ENCODE measurements around the gene TMC1.
A peak's percentile ranks its signal among the peaks of the same experiment; 100 is the strongest.
"Not testable (repeated sequence)": the region's sequence is repeated elsewhere in the genome, so short reads cannot be mapped to it uniquely, and the experiment has no call there.

Gene TMC1

DNA sequence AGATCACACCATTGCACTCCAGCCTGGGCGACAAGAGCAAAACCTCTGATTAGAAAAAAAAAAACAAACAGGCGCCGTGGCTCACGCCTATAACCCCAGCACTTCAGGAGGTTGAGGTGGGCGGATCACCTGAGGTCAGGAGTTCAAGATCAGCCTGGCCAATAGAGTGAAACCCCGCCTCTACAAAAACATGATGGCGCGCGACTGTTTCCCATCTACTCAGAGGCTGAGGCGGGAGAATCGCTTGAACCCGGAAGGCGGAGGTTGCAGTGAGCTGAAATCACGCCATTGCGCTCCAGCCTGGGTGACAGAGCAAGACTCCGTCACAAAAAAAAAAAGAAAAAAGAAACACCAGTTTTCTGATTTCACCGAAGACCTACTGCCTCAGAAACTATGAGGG, at the start of gene TMC1:
TMC1 (plus strand) TSS at position 193 of the 400 bp plus-strand sequence. CDS start 127,041 bp downstream, outside the sequence.
- DNase-seq (ENCODE audit: low read depth in 2 of 2): not testable (repeated sequence)

- no peak for DNase-seq (ENCODE audit: low read depth in 2 of 2)
Observed at GRCh38 chr9:72473474-72474261, 47.7 kb upstream of the TMC1 start.

DNA sequence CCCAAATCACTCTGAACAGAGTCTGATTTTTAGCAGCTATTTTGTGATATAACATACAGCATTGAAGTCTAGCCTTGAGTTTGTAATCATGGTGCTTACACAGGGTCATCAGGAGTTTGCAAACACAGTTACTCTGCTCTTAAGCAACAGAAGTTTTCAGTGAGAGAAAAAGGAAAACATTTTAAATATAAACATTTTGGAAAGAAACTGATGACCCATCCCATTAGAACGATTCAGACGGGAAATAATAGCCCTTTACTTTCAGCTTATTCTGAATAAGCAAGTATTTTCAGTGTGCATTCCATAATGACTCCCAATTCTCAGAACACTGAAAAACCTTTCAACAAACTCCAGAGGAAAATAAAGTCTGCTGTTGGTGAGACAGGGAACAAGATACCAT, 46.7 kb upstream of the TMC1 start:
- no peak for DNase-seq (ENCODE audit: low read depth in 2 of 2)

DNA sequence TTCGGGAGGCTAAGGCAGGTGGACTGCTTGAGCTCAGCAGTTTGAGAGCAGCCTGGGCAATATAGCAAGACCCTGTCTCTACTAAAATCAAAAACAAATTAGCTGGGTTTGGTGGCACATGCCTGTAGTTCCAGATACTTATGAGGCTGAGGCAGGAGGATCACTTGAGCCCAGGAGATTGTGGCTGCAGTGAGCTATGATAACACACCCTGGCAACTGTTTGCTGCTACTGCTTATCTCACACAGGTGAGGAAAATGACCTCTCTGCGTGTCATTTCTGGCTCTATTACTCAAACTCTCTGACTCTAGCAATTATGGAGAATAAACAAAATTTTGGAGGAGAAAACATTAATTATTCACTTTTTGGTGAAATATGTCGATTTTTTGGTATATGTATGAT, 45.3 kb upstream of the TMC1 start:
- no peak for DNase-seq (ENCODE audit: low read depth in 2 of 2)

GRCh38 chr9:72476617-72477437, 44.6 kb upstream of the TMC1 start:
- peak in 1 of 2 donors; percentile 12 for DNase-seq (ENCODE audit: low read depth in 2 of 2)

GRCh38 chr9:72477930-72478518, 43.4 kb upstream of the TMC1 start:
- DNase-seq (ENCODE audit: low read depth in 2 of 2): no peak

DNA sequence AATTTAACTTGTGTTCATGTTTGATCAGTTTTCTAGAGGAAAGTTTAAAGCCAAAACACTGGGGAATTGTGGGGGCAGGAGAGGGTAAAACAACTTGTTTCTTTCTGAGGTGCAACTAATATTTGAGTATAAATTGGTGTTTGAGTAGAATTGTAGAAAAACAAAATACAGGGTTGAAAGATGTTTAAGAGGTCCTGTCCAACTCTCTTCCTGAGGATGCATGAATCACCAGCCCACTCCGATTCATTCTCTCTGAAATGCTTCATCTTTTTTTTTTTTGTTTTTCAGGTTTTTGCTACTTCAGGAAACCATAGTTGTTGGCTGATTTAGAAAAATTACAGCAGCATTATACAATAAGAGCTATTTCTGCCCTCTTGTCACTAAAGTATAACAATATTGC, 42.4 kb upstream of the TMC1 start:
- DNase-seq (ENCODE audit: low read depth in 2 of 2): no peak

GRCh38 chr9:72480261-72480660, 41.1 kb upstream of the TMC1 start:
- DNase-seq (ENCODE audit: low read depth in 2 of 2): not testable (repeated sequence)

DNA sequence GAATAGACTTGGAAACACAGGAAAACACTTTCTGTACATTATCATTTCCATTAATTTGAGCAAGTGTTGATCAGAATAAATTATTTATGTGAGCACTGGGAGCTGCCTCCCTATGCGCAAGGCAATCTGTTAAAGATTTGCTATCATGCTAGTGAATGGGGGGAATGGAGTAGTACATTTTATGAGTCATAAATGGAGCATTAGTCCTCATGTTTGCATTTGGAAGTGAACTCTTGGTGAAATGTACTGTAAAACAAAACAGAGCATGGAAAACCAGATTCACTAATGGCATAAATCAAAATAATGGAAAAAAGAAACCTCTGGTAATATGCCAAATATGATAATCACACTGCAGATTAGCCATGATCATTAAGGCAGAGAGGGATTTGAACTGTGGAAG, 40.5 kb upstream of the TMC1 start:
- no peak for DNase-seq (ENCODE audit: low read depth in 2 of 2)

DNA sequence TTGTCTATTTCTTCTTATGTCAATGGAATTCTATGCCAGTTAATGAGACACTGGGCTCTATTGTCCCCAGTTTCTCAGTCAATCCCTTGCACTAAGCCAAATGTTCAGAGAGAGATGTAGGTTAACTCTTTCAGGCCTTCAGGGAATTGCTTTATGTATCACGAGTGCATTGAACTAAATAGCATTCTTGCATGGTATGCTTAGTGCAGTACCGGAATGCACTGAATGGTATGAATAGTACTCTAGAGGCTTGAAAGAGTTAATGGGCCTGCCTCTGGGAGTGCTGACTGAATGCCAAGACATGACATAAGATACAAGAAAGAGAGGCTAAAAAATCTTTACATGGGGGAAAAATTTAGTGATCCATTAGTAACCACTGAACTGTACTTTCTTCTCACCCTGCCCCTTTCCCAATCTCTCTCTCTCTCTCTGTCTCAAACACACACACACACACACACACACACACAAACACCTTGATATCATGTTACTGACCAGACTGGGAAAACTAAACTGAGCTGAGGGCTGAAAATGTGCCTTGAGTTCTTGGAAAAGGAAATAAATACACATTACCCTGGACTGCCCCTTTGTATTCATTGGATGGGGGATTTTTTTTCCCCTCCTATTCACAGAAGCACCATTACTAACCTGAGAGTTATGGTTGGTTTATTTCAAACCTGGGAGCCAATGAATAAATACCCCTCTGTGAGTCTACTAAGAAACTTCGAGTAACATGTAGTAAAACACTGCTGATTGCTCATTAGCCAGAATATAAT, 35.4 kb upstream of the TMC1 start:
- DNase-seq (ENCODE audit: low read depth in 2 of 2): no peak

- DNase-seq (ENCODE audit: low read depth in 2 of 2): no peak
Observed at GRCh38 chr9:72486594-72486955, 34.8 kb upstream of the TMC1 start.

DNA sequence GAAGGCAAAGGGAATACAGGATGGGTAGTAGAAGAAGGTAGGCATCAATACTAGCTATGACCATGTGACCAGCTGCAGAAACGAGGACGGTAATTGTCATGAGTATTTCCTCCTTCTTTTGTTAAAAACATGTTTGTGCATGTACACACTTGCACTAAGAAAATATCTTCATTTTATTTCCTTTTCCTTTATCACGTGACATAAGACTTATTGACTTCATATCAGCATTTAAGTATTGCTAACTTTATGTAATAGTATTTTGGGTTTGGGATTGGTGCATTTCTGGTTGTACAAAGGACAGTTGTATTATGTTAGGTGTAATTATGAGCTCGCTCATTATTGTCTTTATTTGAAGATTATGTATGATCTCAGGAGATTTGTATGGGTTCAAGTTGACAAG, 33.7 kb upstream of the TMC1 start:
- DNase-seq (ENCODE audit: low read depth in 2 of 2): not testable (repeated sequence)

GRCh38 chr9:72489986-72490385, 31.4 kb upstream of the TMC1 start:
- DNase-seq (ENCODE audit: low read depth in 2 of 2): no peak

DNA sequence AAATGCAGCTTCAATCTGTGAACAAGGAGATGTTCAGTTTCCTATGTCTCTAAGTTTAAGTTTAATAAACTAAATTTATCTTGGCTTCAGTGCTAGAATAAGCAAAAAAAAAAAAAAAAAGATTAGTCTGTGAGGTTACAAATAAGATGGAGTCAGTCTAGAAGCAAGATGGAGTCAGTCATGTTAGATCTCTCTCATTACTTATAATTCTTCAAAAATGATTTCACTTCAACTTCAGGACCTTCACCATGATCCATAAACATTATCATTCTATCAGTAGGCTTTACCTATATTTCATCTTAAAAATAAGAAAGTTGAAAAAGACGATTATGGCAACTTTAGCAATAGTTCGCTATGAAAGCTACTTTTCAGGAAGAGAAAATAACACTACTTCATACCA, 30.2 kb upstream of the TMC1 start:
- no peak for DNase-seq (ENCODE audit: low read depth in 2 of 2)

DNA sequence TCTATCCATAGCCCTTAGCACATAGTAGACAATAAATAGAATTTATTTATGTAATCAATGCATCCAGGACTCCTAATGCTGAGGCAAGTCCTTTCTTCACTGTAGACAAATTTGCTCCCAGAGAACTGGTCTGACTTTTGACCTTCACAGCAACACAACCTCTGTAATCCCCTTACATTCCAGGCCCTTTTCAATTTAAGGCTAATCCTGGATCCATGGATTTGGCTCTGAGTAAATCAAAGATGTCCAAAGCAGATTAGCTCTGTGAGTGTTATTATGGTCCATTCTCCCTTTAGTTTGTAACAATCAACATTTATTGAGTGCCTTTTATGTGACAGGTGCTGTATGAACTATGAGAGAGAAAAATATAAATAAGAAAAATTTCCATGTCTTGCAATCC, 27.4 kb upstream of the TMC1 start:
- DNase-seq (ENCODE audit: low read depth in 2 of 2): no peak

GRCh38 chr9:72497447-72498046, 23.9 kb upstream of the TMC1 start:
- DNase-seq (ENCODE audit: low read depth in 2 of 2): no peak

- no peak for DNase-seq (ENCODE audit: low read depth in 2 of 2)
Observed at GRCh38 chr9:72506615-72507014, 14.8 kb upstream of the TMC1 start.

DNA sequence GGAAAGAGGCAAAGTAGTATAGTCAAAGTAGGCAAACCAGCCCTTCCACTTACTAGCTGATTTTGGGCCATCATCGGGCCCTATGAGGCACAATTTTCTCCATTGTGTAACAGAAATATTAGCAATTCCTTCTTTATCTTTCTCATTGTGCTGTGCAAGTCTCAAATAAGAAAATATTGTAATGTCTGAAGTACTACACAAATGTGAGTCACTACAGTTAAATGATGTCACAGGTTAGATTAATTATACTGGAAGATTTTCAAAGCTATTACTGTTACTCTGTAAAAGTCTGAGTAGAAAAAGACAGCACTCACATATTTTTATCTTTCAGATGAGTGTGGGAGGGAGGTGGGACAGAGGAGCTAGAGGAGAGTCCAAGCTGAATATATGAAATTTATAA, 12.4 kb upstream of the TMC1 start:
- no peak for DNase-seq (ENCODE audit: low read depth in 2 of 2)

DNA sequence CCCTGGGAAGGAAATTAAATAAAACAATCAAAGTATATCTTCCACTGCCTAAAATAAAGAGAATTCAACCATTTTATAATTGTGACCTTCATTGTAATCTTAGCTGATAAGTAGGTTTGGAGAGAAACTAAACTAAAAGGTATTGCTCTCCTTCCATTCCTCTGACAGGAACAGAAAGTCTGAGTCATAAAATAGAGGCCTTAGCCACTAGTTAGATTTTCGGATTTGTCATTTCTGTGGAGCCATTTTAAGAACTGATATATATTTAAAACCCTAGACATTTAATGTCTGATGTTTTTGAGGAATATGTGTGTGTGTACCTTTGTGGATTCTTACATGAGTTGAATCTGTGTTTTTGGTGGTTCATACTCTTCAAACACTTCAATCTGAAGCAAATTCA, 11.8 kb upstream of the TMC1 start:
- DNase-seq (ENCODE audit: low read depth in 2 of 2): no peak

GRCh38 chr9:72521011-72521410, 397 bp upstream of the TMC1 start:
- not testable (repeated sequence) for DNase-seq (ENCODE audit: low read depth in 2 of 2)

DNA sequence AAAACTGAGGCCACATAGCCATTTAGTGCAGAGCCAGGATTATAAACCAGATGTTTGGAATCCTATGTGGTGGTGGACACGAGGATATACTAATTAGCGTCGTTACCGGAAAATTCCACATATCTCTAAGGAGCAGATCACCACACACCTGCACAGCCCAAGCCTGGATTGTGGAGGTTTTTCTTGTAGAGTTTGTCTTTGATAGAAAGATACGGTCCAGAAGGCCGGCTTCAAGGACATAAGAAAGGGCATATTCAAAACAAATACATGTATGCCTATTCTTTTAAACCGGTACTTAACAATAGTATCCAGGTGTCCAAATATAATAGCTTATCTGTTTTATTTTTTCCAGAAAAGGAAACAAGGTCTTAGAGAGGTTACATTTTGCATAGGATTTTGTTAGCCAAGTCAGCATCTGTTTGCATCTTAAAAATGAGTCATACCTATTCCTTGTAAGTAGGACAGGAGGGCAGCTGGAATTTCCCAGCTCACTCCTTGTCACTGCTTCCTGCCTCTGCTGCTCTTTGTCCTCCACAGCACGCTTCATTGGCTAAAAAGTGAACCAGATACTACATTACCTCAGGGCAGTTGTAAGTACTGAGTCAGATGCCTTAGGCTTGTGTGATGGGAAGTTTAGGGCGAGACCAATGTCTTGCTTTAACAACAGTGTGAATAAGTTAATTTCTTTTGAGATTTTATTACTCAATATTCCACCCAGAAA, 3.6 kb downstream of the TMC1 start:
- DNase-seq (ENCODE audit: low read depth in 2 of 2): peak; percentile 6 to 21

Data from stimulated activated CD4-positive, alpha-beta T cell treated with anti-CD3 and anti-CD28 coated beads, Interleukin-1b, Interleukin-23, amount 100 ng/mL, for 4 hours (primary cell).